Type B pancreatic cell (in vitro differentiated cells): Measurements from ENCODE around the gene FRMD1. TPM values are rescaled to one million over a fixed set of nuclear protein-coding genes. Genes with fewer than 3 reads are reported as not detected.

Experiments used
- DNase-seq: peaks from one replicate; pipeline ENCODE4 v3.0.0; 2021; ENCODE audit warnings: mixed read lengths; ENCODE audit not compliant: unreplicated experiment; ENCODE audit errors: extremely low spot score
- H3K27ac Mint-ChIP-seq: 2 replicates; pipeline ENCODE4 v1.8.0; 2021; ENCODE audit warnings: mild to moderate bottlenecking, mixed read lengths
- H3K27me3 Mint-ChIP-seq: 2 replicates; pipeline ENCODE4 v1.8.0; 2021; ENCODE audit warnings: mixed read lengths
- H3K36me3 Mint-ChIP-seq: 2 replicates; pipeline ENCODE4 v1.8.0; 2021; ENCODE audit warnings: mixed read lengths
- H3K4me1 Mint-ChIP-seq: one replicate; pipeline ENCODE4 v1.8.0; 2021; ENCODE audit warnings: mixed read lengths; ENCODE audit not compliant: unreplicated experiment
- H3K4me3 Mint-ChIP-seq: 2 replicates; pipeline ENCODE4 v1.8.0; 2021; ENCODE audit warnings: mild to moderate bottlenecking, mixed read lengths
- H3K9me3 Mint-ChIP-seq: 2 replicates; pipeline ENCODE4 v1.8.0; 2021; ENCODE audit warnings: mixed read lengths
- CTCF ChIP-seq: fragments of 200-600 bp; sonication (generic); conservative IDR thresholded peaks from 2 replicates; pipeline ENCODE4 v1.5.0; 2021; ENCODE audit warnings: antibody characterized with exemption, mild to moderate bottlenecking
- total RNA-seq: library from RNA; stranded (reverse); gene quantifications from 2 replicates; pipeline ENCODE4 v1.2.1, GENCODE V29; 2021; ENCODE audit warnings: low replicate concordance

Gene FRMD1
- total RNA-seq, 1 donor from 2014 or later = 0.17 TPM

GRCh38 chr6:168045141-168045691, 33.8 kb downstream of the FRMD1 start:
- no peaks in the 10 kb centered on the region for H3K36me3 Mint-ChIP-seq
- no peak overlapping the region for H3K4me3 Mint-ChIP-seq
- no peaks in the 10 kb centered on the region for H3K4me1 Mint-ChIP-seq
- H3K9me3 Mint-ChIP-seq = no peaks in the 10 kb centered on the region
- no peak for TF ChIP-seq CTCF
- no peak overlapping the region for H3K27ac Mint-ChIP-seq
- DNase-seq = no peak
- H3K27me3 Mint-ChIP-seq = no peaks in the 10 kb centered on the region

- no peak overlapping the region for H3K4me3 Mint-ChIP-seq
- DNase-seq = no peak
- no peaks in the 10 kb centered on the region for H3K9me3 Mint-ChIP-seq
- no peaks in the 10 kb centered on the region for H3K36me3 Mint-ChIP-seq
- no peak overlapping the region for H3K27ac Mint-ChIP-seq
- no peaks in the 10 kb centered on the region for H3K27me3 Mint-ChIP-seq
- TF ChIP-seq CTCF = no peak
- no peaks in the 10 kb centered on the region for H3K4me1 Mint-ChIP-seq
Observed at GRCh38 chr6:168044521-168045130, 34.4 kb downstream of the FRMD1 start.

- H3K4me1 Mint-ChIP-seq = no peaks in the 10 kb centered on the region
- TF ChIP-seq CTCF = no peak
- no peaks in the 10 kb centered on the region for H3K27me3 Mint-ChIP-seq
- H3K36me3 Mint-ChIP-seq = no peaks in the 10 kb centered on the region
- no peaks in the 10 kb centered on the region for H3K9me3 Mint-ChIP-seq
- H3K27ac Mint-ChIP-seq = no peak overlapping the region
- no peak for DNase-seq
- H3K4me3 Mint-ChIP-seq = no peak overlapping the region
Observed at GRCh38 chr6:168043848-168044415, 35.1 kb downstream of the FRMD1 start.

- H3K27ac Mint-ChIP-seq = no peak overlapping the region
- no peaks in the 10 kb centered on the region for H3K36me3 Mint-ChIP-seq
- no peak for DNase-seq
Observed at GRCh38 chr6:168043193-168043847, 35.7 kb downstream of the FRMD1 start.

More at GRCh38 chr6:168043193-168043847, 35.7 kb downstream of the FRMD1 start:
- no peaks in the 10 kb centered on the region for H3K9me3 Mint-ChIP-seq
- H3K27me3 Mint-ChIP-seq = no peaks in the 10 kb centered on the region
- H3K4me3 Mint-ChIP-seq = no peak overlapping the region
- TF ChIP-seq CTCF = no peak
- no peaks in the 10 kb centered on the region for H3K4me1 Mint-ChIP-seq
